ENCODE data around the gene CDH5.

The CDH5 gene

GRCh38 chr16:66373667-66374066 lies 7.2 kb downstream of the CDH5 start:
- Histone ChIP-seq H3K9ac (ENCODE audit: low read depth, low read length, poor library complexity) (no peak overlapping the region), H3K18ac (ENCODE audit: low read length) (no peak overlapping the region), H3K23ac (ENCODE audit: low read depth, low read length, poor library complexity) (no peak overlapping the region), H3K27me3 (ENCODE audit: control insufficient read depth in 3 of 3, insufficient read depth in 3 of 3, low read depth in 1 of 3, low read length in 3 of 3) (no peaks in the 10 kb centered on the region), H3K79me1 (ENCODE audit: low read depth, low read length) (no peaks in the 10 kb centered on the region), H3K4ac (ENCODE audit: low read length) (no peak overlapping the region), H2AFZ (ENCODE audit: low read length) (no peak overlapping the region), H3K4me3 (ENCODE audit: low read length in 2 of 2) (no peak overlapping the region), H3K4me2 (ENCODE audit: insufficient read depth, low read length, poor library complexity, severe bottlenecking) (no peak overlapping the region), H2AK5ac (ENCODE audit: low read depth, low read length) (no peak overlapping the region), H2BK120ac (ENCODE audit: low read depth, low read length) (no peak overlapping the region), H3K36me3 (replicated peaks in 1 of 2; ENCODE audit: control insufficient read depth in 2 of 2, insufficient read depth in 2 of 2, low read length in 2 of 2) (no peaks in the 10 kb centered on the region), H4K8ac (ENCODE audit: low read depth, low read length) (no peak overlapping the region), H3K27ac (replicated peaks; ENCODE audit: low read length) (no peak overlapping the region), H3K4me1 (ENCODE audit: control insufficient read depth in 2 of 2, insufficient read depth in 1 of 2, low read depth in 1 of 2, low read length in 2 of 2) (peaks cover 5 to 12% of the 10 kb centered on the region in 2 donors), H4K91ac (ENCODE audit: low read depth, low read length, poor library complexity) (no peak overlapping the region), H2BK12ac (ENCODE audit: low read length) (no peak overlapping the region), H2BK5ac (ENCODE audit: low read length) (no peak overlapping the region), H2BK15ac (ENCODE audit: low read length) (no peak overlapping the region), H3K14ac (ENCODE audit: low read length) (no peak overlapping the region), H3K9me3 (replicated peaks in 1 of 2; ENCODE audit: control insufficient read depth in 2 of 2, insufficient read depth in 1 of 2, low read depth in 1 of 2, low read length in 2 of 2) (no peaks in the 10 kb centered on the region)
- DNase-seq (ENCODE audit: low spot score), result no peak
- WGBS, 2 donors (ENCODE audit: extremely low coverage in 2 of 2, insufficient read length in 2 of 2, insufficient replicate concordance in 1 of 2), result no CpG with 5 or more reads among the region's 5 CpGs

- Histone ChIP-seq H2AFZ (ENCODE audit: low read length) (peak overlapping the region; percentile 72), H3K27ac (replicated peaks; ENCODE audit: low read length) (no peak overlapping the region), H3K27me3 (ENCODE audit: control insufficient read depth in 3 of 3, insufficient read depth in 3 of 3, low read depth in 1 of 3, low read length in 3 of 3) (no peaks in the 10 kb centered on the region), H4K91ac (ENCODE audit: low read depth, low read length, poor library complexity) (no peak overlapping the region), H3K4me3 (ENCODE audit: low read length in 2 of 2) (no peak overlapping the region), H3K4ac (ENCODE audit: low read length) (no peak overlapping the region), H4K8ac (ENCODE audit: low read depth, low read length) (no peak overlapping the region), H3K9ac (ENCODE audit: low read depth, low read length, poor library complexity) (no peak overlapping the region), H3K4me2 (ENCODE audit: insufficient read depth, low read length, poor library complexity, severe bottlenecking) (no peak overlapping the region), H2BK120ac (ENCODE audit: low read depth, low read length) (no peak overlapping the region), H3K14ac (ENCODE audit: low read length) (no peak overlapping the region), H3K79me1 (ENCODE audit: low read depth, low read length) (no peaks in the 10 kb centered on the region), H2BK12ac (ENCODE audit: low read length) (no peak overlapping the region), H2AK5ac (ENCODE audit: low read depth, low read length) (no peak overlapping the region), H2BK15ac (ENCODE audit: low read length) (no peak overlapping the region), H3K4me1 (ENCODE audit: control insufficient read depth in 2 of 2, insufficient read depth in 1 of 2, low read depth in 1 of 2, low read length in 2 of 2) (peaks cover 4 to 11% of the 10 kb centered on the region in 2 donors), H3K18ac (ENCODE audit: low read length) (no peak overlapping the region), H2BK5ac (ENCODE audit: low read length) (no peak overlapping the region), H3K23ac (ENCODE audit: low read depth, low read length, poor library complexity) (no peak overlapping the region), H3K9me3 (replicated peaks in 1 of 2; ENCODE audit: control insufficient read depth in 2 of 2, insufficient read depth in 1 of 2, low read depth in 1 of 2, low read length in 2 of 2) (no peaks in the 10 kb centered on the region), H3K36me3 (replicated peaks in 1 of 2; ENCODE audit: control insufficient read depth in 2 of 2, insufficient read depth in 2 of 2, low read length in 2 of 2) (no peaks in the 10 kb centered on the region)
- no peak for DNase-seq (ENCODE audit: low spot score)
- WGBS, 2 donors (ENCODE audit: extremely low coverage in 2 of 2, insufficient read length in 2 of 2, insufficient replicate concordance in 1 of 2), result no CpG with 5 or more reads among the region's 7 CpGs
Observed at GRCh38 chr16:66374176-66374575, 7.7 kb downstream of the CDH5 start.

- no peak overlapping the region for H3K4me2 ChIP-seq (ENCODE audit: insufficient read depth, low read length, poor library complexity, severe bottlenecking)
- H3K4me3 ChIP-seq (ENCODE audit: low read length in 2 of 2), result no peak overlapping the region
- no peak overlapping the region for H4K8ac ChIP-seq (ENCODE audit: low read depth, low read length)
- H3K27me3 ChIP-seq (ENCODE audit: control insufficient read depth in 3 of 3, insufficient read depth in 3 of 3, low read depth in 1 of 3, low read length in 3 of 3), result no peaks in the 10 kb centered on the region
- no peaks in the 10 kb centered on the region for H3K79me1 ChIP-seq (ENCODE audit: low read depth, low read length)
- no peak overlapping the region for H3K27ac ChIP-seq (replicated peaks; ENCODE audit: low read length)
- no peaks in the 10 kb centered on the region for H3K36me3 ChIP-seq (replicated peaks in 1 of 2; ENCODE audit: control insufficient read depth in 2 of 2, insufficient read depth in 2 of 2, low read length in 2 of 2)
- no peak overlapping the region for H2BK120ac ChIP-seq (ENCODE audit: low read depth, low read length)
- no peaks in the 10 kb centered on the region for H3K9me3 ChIP-seq (replicated peaks in 1 of 2; ENCODE audit: control insufficient read depth in 2 of 2, insufficient read depth in 1 of 2, low read depth in 1 of 2, low read length in 2 of 2)
- H2BK12ac ChIP-seq (ENCODE audit: low read length), result no peak overlapping the region
- H3K4me1 ChIP-seq (ENCODE audit: control insufficient read depth in 2 of 2, insufficient read depth in 1 of 2, low read depth in 1 of 2, low read length in 2 of 2), result peaks cover 4 to 11% of the 10 kb centered on the region in 2 donors
- H4K91ac ChIP-seq (ENCODE audit: low read depth, low read length, poor library complexity), result no peak overlapping the region
- H2BK15ac ChIP-seq (ENCODE audit: low read length), result no peak overlapping the region
- no peak overlapping the region for H3K14ac ChIP-seq (ENCODE audit: low read length)
- H2AK5ac ChIP-seq (ENCODE audit: low read depth, low read length), result no peak overlapping the region
- no peak overlapping the region for H3K18ac ChIP-seq (ENCODE audit: low read length)
- H2AFZ ChIP-seq (ENCODE audit: low read length), result no peak overlapping the region
- no CpG with 5 or more reads among the region's 9 CpGs for WGBS, 2 donors (ENCODE audit: extremely low coverage in 2 of 2, insufficient read length in 2 of 2, insufficient replicate concordance in 1 of 2)
- no peak overlapping the region for H3K4ac ChIP-seq (ENCODE audit: low read length)
- no peak overlapping the region for H3K9ac ChIP-seq (ENCODE audit: low read depth, low read length, poor library complexity)
- DNase-seq (ENCODE audit: low spot score), result no peak
- H3K23ac ChIP-seq (ENCODE audit: low read depth, low read length, poor library complexity), result no peak overlapping the region
- no peak overlapping the region for H2BK5ac ChIP-seq (ENCODE audit: low read length)
Observed at GRCh38 chr16:66375451-66375850, 9.0 kb downstream of the CDH5 start.

DNA sequence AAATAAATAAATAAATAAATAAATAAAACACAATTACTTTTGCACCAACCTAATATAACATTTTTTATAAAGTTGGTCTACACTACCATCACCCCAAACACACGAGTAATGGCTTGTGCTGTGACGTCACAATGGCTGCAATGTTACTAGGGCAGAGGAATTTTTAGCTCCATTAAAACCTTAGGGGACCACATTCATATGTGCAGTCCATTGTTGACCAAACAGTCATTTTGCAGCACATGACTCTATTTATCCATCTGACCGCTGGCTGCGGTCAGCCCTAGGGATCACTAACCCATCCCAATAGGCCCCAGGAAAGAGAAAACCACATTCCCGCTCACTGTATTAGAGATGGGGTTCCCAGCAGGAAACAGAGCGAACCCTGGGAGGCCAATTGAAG lies 9.6 kb downstream of the CDH5 start:
- H2BK120ac ChIP-seq (ENCODE audit: low read depth, low read length), result no peak overlapping the region
- no peak overlapping the region for H3K4ac ChIP-seq (ENCODE audit: low read length)
- no peak overlapping the region for H3K4me2 ChIP-seq (ENCODE audit: insufficient read depth, low read length, poor library complexity, severe bottlenecking)
- no peak overlapping the region for H3K14ac ChIP-seq (ENCODE audit: low read length)
- no peaks in the 10 kb centered on the region for H3K9me3 ChIP-seq (replicated peaks in 1 of 2; ENCODE audit: control insufficient read depth in 2 of 2, insufficient read depth in 1 of 2, low read depth in 1 of 2, low read length in 2 of 2)
- H3K4me1 ChIP-seq (ENCODE audit: control insufficient read depth in 2 of 2, insufficient read depth in 1 of 2, low read depth in 1 of 2, low read length in 2 of 2), result peaks cover 3 to 11% of the 10 kb centered on the region in 2 donors
- H3K27ac ChIP-seq (replicated peaks; ENCODE audit: low read length), result no peak overlapping the region
- no peak overlapping the region for H3K4me3 ChIP-seq (ENCODE audit: low read length in 2 of 2)
- H2BK15ac ChIP-seq (ENCODE audit: low read length), result no peak overlapping the region
- DNase-seq (ENCODE audit: low spot score), result no peak
- H3K9ac ChIP-seq (ENCODE audit: low read depth, low read length, poor library complexity), result no peak overlapping the region
- no peak overlapping the region for H4K8ac ChIP-seq (ENCODE audit: low read depth, low read length)
- no peak overlapping the region for H2AK5ac ChIP-seq (ENCODE audit: low read depth, low read length)
- no peak overlapping the region for H2BK12ac ChIP-seq (ENCODE audit: low read length)
- H2AFZ ChIP-seq (ENCODE audit: low read length), result peak overlapping the region; percentile 31
- H3K18ac ChIP-seq (ENCODE audit: low read length), result no peak overlapping the region
- H3K36me3 ChIP-seq (replicated peaks in 1 of 2; ENCODE audit: control insufficient read depth in 2 of 2, insufficient read depth in 2 of 2, low read length in 2 of 2), result no peaks in the 10 kb centered on the region
- no peak overlapping the region for H3K23ac ChIP-seq (ENCODE audit: low read depth, low read length, poor library complexity)
- no peaks in the 10 kb centered on the region for H3K27me3 ChIP-seq (ENCODE audit: control insufficient read depth in 3 of 3, insufficient read depth in 3 of 3, low read depth in 1 of 3, low read length in 3 of 3)
- no peak overlapping the region for H2BK5ac ChIP-seq (ENCODE audit: low read length)
- no peaks in the 10 kb centered on the region for H3K79me1 ChIP-seq (ENCODE audit: low read depth, low read length)
- no CpG with 5 or more reads among the region's 6 CpGs for WGBS, 2 donors (ENCODE audit: extremely low coverage in 2 of 2, insufficient read length in 2 of 2, insufficient replicate concordance in 1 of 2)
- H4K91ac ChIP-seq (ENCODE audit: low read depth, low read length, poor library complexity), result no peak overlapping the region

Measured in neuronal stem cell (in vitro differentiated cells).